GM18507 (cell line): ENCODE results near the gene ALDH1L1.
A peak's percentile ranks its signal among the peaks of the same experiment; 100 is the strongest.
"Not testable (repeated sequence)": the region's sequence is repeated elsewhere in the genome, so short reads cannot be mapped to it uniquely, and the experiment has no call there.

Experiments
- DNase-seq: peaks from one replicate; pipeline ENCODE4 v3.0.0; 2011; ENCODE audit warnings: low read depth; ENCODE audit not compliant: insufficient read length; ENCODE audit errors: extremely low spot score
- FAIRE-seq: peaks from 2 replicates; lab custom pipeline; 2011; peaks lifted over from hg19 to GRCh38; lab: Jason Lieb, UNC

Gene ALDH1L1

DNA sequence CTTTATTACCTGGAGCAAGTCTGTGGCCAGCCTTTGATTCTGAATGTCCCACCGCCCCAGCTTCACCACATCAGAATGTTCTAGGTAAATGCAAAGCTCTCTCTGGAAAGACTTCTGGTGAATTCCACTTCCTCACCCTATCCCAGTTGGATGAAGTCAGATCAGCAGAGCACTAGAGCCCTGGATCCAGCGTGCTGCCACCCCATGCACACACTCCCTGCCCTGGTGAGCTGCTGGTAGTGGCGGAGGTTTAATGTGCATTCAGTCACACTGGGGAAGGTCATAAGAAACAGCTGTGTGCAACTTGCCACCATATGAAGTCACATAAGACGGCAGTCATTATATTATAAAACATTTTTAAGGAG is 80.1 kb downstream of the ALDH1L1 start:
- no peak for FAIRE-seq

GRCh38 chr3:126098391-126098858 is 82.0 kb downstream of the ALDH1L1 start:
- no peak for FAIRE-seq
- no peak for DNase-seq

More for the DNA sequence above, 80.1 kb downstream of the ALDH1L1 start:
- no peak for DNase-seq

- DNase-seq: no peak
- FAIRE-seq: no peak
Measured at GRCh38 chr3:126097801-126098200, 82.6 kb downstream of the ALDH1L1 start.

GRCh38 chr3:126096274-126096673 is 84.1 kb downstream of the ALDH1L1 start:
- not testable (repeated sequence) for DNase-seq, FAIRE-seq

- DNase-seq, FAIRE-seq: not testable (repeated sequence)
Measured at GRCh38 chr3:126092128-126092527, 88.3 kb downstream of the ALDH1L1 start.

DNA sequence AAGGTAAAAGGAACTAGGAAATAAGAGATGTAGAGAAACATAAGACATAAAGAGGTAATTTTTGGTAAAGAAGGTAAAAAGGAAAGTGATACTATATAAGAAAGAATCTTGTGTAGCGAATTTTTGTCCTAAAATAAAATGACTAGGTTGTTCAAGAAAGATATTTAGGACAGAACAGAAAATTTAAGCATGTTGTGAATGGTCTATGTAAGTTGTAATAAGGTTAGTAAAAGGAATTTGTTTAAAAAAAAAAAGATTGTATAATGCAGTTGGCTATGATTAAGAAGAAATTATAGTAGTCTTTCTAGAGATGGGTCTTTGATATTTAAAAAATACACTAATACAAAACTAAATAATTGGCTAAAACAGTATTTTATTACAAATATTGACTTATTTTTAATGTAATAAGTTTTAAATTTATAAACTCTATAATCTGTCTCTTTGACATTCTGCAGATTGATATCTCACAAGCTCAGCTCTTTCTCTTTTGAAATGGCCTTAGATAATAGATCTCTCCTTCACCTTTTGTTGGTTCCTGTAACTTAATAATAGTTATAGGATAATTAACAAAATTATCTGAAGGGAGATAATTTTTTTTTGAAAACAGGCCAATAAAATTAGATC is 92.7 kb downstream of the ALDH1L1 start:
- DNase-seq (no peak), FAIRE-seq (no peak)

GRCh38 chr3:126085841-126086240 is 94.5 kb downstream of the ALDH1L1 start:
- DNase-seq (no peak), FAIRE-seq (no peak)

GRCh38 chr3:126085276-126085675 is 95.1 kb downstream of the ALDH1L1 start:
- DNase-seq (no peak), FAIRE-seq (no peak)

GRCh38 chr3:126084768-126085180 is 95.6 kb downstream of the ALDH1L1 start:
- FAIRE-seq (no peak), DNase-seq (no peak)

- DNase-seq: peak; percentile 86
- FAIRE-seq: peak; percentile 77
Measured at GRCh38 chr3:126083913-126084767, 96.2 kb downstream of the ALDH1L1 start, which contains the start of gene SLC41A3. SLC41A3 (minus strand) TSS chr3:126084124; CDS start chr3:126068219, 15,905 bp downstream.

DNA sequence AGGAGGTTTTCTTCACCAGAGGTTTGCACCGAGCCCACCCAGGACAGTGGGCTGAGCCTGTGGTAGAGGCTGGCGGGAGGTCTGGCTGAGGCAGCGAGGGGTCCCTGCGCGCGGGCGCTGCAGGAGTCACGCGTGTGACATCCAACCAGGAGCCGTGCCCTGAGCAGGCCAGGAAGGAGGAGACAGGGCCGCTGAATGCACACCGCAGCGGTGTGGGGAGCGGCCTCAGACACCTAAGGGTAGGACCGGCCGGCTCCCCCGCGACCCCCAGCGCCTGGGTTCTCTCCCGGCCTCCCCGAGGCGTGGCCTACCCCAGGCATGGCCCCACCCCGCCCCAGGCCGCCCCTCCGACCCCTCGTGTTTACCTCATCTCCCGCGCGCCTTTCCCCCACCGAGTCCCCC is 96.9 kb downstream of the ALDH1L1 start:
- FAIRE-seq (no peak), DNase-seq (peak; percentile 37)

DNA sequence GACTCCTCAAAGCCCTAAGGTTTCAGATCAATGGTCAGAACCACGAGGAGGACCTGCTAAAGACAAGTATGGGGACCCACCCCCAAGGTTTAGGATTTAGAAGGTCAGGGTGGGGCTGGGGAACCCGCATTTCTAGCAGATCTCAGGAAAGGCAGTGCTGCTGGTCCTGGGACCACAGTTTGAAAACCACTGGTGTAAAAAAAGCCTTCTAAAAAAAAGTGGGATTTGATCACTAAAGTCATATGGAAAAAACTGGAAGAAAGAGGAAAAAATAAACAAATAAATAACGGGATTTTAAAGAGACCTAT is 97.3 kb downstream of the ALDH1L1 start:
- DNase-seq: no peak

GRCh38 chr3:126082362-126083137 is 97.8 kb downstream of the ALDH1L1 start:
- DNase-seq (no peak), FAIRE-seq (no peak)

More for the DNA sequence above, 97.3 kb downstream of the ALDH1L1 start:
- FAIRE-seq: no peak

DNA sequence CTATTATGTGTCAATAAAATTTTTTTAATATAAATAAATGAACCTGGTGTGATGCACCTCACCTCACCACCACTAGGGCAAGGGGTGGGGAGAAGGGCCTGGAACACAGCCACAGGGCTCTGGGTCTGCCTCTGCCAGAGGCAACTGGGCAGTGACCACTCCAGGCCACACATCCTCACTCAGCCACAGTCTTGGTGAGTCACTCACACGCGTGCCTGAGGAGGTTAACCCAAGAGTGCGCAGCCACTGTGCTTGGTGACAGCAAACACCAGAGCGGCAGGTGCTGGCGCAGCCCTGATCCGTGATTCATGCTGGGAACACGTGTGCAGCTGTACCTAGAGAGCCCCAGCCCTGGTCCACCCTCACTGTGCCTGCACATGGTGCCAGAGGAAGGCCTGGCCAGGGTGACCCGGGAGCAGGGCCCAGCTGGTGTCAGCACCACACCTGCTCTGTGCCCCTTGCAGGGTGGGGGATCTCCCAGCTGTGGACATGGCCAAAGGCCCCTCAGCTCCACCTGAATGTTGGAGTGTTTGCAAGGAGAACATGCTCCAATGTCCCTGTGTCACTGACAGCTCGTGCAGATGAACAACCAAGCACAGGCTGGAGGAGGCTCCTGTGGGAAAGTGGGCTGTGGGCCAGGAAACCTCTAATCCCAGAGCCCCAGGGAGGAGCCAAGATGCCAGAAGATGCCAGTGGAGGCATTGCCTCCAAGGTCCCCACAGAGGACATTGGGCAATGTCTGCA is 98.6 kb downstream of the ALDH1L1 start:
- DNase-seq (no peak), FAIRE-seq (no peak)

DNA sequence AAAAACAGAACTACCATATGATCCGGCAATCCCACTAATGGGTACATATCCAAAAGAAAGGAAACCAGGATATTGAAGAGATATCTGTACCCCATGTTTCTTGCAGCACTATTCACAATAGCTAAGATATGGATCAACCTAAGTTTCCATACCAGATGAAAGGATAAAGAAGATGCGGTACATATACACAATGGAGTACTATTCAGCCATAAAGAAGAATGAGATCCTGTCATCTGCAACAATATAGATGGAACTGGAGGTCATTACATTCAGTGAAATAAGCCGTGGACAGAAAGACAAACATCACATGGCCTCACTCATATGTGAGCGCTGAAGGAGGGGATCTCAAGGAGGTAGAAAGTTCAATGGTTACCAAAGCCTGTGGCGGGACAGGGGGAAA is 99.4 kb downstream of the ALDH1L1 start:
- FAIRE-seq: no peak

GRCh38 chr3:126078866-126079265 is 101.5 kb downstream of the ALDH1L1 start:
- DNase-seq (no peak), FAIRE-seq (no peak)

More for the DNA sequence above, 99.4 kb downstream of the ALDH1L1 start:
- no peak for DNase-seq

GRCh38 chr3:126077754-126078153 is 102.6 kb downstream of the ALDH1L1 start:
- no peak for DNase-seq
- FAIRE-seq: no peak

DNA sequence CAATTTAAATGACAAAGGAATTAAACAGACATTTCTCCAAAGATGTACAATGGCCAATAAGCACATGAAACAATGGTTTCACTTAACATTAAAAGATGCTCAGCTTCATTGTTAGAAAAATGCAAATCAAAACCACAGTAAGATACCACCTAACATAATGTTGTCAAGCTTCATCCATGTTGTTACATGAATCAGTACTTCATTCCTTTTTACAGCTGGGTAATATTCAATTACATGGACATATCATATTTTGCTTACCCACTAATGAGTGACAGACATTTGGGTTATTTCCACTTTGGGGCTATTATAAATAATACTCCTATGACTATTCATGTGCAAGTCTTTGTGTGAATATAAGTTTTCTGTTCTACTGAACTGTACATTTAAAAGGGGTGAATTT is 104.2 kb downstream of the ALDH1L1 start:
- no peak for FAIRE-seq
- DNase-seq: no peak

GRCh38 chr3:126070146-126070545 is 110.2 kb downstream of the ALDH1L1 start:
- FAIRE-seq: no peak
- DNase-seq: no peak
